ENCODE measurements around the gene ATG16L1.
"Not testable (repeated sequence)": the region's sequence is repeated elsewhere in the genome, so short reads cannot be mapped to it uniquely, and the experiment has no call there.

The ATG16L1 gene

DNA sequence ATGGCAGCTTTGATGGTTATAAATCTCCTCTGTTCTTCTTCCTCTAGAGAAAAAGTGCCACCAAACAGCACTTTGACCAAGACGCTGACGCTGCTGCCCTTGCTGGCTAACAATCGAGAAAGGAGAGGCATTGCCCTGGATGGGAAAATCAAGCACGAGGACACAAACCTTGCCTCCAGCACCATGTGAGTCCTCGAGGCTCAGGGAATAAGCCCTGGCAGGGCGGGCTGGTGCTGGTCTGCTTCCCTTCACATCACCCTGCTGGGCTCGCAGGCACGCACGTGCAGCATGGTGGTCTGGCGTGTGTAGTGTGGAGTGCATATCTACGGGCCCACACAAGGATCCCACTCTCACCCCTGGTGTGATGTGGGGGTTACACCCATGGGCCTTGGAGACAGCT lies 83.4 kb downstream of the ATG16L1 start:
- no peak overlapping the region for H3K27ac ChIP-seq (ENCODE audit: low read length)
- H4K20me1 ChIP-seq (ENCODE audit: insufficient read depth, low read length) = no peaks in the 10 kb centered on the region
- no peaks in the 10 kb centered on the region for H3K27me3 ChIP-seq (ENCODE audit: low read depth, low read length)
- no peaks in the 10 kb centered on the region for H3K79me2 ChIP-seq (ENCODE audit: low read length)
- H3K4me2 ChIP-seq (ENCODE audit: low read length) = no peak overlapping the region
- TF ChIP-seq EZH2phosphoT487 (IDR thresholded peaks at IDR 0.05; ENCODE audit: low read depth) = no peak
- TF ChIP-seq, protein P1, sequence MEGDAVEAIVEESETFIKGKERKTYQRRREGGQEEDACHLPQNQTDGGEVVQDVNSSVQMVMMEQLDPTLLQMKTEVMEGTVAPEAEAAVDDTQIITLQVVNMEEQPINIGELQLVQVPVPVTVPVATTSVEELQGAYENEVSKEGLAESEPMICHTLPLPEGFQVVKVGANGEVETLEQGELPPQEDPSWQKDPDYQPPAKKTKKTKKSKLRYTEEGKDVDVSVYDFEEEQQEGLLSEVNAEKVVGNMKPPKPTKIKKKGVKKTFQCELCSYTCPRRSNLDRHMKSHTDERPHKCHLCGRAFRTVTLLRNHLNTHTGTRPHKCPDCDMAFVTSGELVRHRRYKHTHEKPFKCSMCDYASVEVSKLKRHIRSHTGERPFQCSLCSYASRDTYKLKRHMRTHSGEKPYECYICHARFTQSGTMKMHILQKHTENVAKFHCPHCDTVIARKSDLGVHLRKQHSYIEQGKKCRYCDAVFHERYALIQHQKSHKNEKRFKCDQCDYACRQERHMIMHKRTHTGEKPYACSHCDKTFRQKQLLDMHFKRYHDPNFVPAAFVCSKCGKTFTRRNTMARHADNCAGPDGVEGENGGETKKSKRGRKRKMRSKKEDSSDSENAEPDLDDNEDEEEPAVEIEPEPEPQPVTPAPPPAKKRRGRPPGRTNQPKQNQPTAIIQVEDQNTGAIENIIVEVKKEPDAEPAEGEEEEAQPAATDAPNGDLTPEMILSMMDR (IDR thresholded peaks at IDR 0.05; ENCODE audit: low read depth, low read length) = no peak
- no peak overlapping the region for H3K9ac ChIP-seq (ENCODE audit: low read length)
- H3K4me3 ChIP-seq (ENCODE audit: low read length) = no peak overlapping the region
- no peaks in the 10 kb centered on the region for H3K36me3 ChIP-seq (replicated peaks; ENCODE audit: low read depth, low read length)
- peaks cover 13% of the 10 kb centered on the region for H3K4me1 ChIP-seq (ENCODE audit: low read length)
- H3K9me3 ChIP-seq (ENCODE audit: insufficient read depth, low read length) = no peaks in the 10 kb centered on the region
- H2AFZ ChIP-seq (ENCODE audit: low read depth, low read length) = no peak overlapping the region

DNA sequence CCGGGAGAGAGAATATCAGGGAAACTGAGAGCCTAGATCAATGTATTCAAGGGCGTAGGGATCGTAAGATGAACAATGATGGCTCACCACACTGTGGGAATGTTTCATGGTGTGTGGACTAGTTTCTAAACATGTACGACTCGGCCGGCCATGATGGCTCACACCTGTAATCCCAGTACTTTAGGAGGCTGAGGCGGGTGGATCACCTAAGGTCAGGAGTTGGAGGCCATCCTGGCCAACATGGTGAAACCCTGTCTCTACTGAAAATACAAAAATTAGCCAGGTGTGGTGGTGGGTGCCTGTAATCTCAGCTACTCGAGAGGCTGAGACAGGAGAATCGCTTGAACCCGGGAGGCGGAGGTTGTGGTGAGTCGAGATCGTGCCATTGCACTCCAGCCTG lies 84.6 kb downstream of the ATG16L1 start:
- H3K79me2 ChIP-seq (ENCODE audit: low read length); H4K20me1 ChIP-seq (ENCODE audit: insufficient read depth, low read length); H3K27me3 ChIP-seq (ENCODE audit: low read depth, low read length); H3K9me3 ChIP-seq (ENCODE audit: insufficient read depth, low read length); H2AFZ ChIP-seq (ENCODE audit: low read depth, low read length); H3K4me2 ChIP-seq (ENCODE audit: low read length); H3K36me3 ChIP-seq (replicated peaks; ENCODE audit: low read depth, low read length); H3K27ac ChIP-seq (ENCODE audit: low read length); H3K4me3 ChIP-seq (ENCODE audit: low read length); H3K9ac ChIP-seq (ENCODE audit: low read length): not testable (repeated sequence)
- H3K4me1 ChIP-seq (ENCODE audit: low read length) = peaks cover 10% of the 10 kb centered on the region

DNA sequence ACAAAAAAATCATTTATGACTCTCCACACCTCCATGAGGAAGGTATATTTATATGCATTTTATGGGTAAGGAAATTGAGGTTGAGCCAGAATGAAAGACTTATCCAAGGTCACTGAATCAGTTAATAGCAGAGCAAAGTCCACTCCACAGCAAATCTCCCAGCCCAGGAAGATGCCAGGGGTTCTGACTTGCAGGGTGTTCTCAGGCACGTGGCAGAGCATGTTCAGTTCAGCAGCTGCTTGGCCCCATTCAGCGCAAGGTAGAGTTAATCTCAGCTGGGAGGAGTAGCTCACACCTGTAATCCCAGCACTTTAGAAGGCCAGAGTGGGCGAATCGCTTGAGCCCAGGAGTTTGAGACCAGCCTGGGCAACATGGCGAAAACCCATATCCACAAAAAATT lies 85.1 kb downstream of the ATG16L1 start:
- no peaks in the 10 kb centered on the region for H3K36me3 ChIP-seq (replicated peaks; ENCODE audit: low read depth, low read length)
- no peaks in the 10 kb centered on the region for H3K79me2 ChIP-seq (ENCODE audit: low read length)
- no peaks in the 10 kb centered on the region for H3K9me3 ChIP-seq (ENCODE audit: insufficient read depth, low read length)
- H4K20me1 ChIP-seq (ENCODE audit: insufficient read depth, low read length) = no peaks in the 10 kb centered on the region
- TF ChIP-seq, protein P1 (IDR thresholded peaks at IDR 0.05; ENCODE audit: low read depth, low read length) = no peak
- TF ChIP-seq EZH2phosphoT487 (IDR thresholded peaks at IDR 0.05; ENCODE audit: low read depth) = no peak
- no peaks in the 10 kb centered on the region for H3K27me3 ChIP-seq (ENCODE audit: low read depth, low read length)
- no peak overlapping the region for H3K4me3 ChIP-seq (ENCODE audit: low read length)
- peaks cover 6% of the 10 kb centered on the region for H3K4me1 ChIP-seq (ENCODE audit: low read length)
- H3K27ac ChIP-seq (ENCODE audit: low read length) = no peak overlapping the region
- H2AFZ ChIP-seq (ENCODE audit: low read depth, low read length) = no peak overlapping the region
- H3K9ac ChIP-seq (ENCODE audit: low read length) = no peak overlapping the region
- H3K4me2 ChIP-seq (ENCODE audit: low read length) = no peak overlapping the region

DNA sequence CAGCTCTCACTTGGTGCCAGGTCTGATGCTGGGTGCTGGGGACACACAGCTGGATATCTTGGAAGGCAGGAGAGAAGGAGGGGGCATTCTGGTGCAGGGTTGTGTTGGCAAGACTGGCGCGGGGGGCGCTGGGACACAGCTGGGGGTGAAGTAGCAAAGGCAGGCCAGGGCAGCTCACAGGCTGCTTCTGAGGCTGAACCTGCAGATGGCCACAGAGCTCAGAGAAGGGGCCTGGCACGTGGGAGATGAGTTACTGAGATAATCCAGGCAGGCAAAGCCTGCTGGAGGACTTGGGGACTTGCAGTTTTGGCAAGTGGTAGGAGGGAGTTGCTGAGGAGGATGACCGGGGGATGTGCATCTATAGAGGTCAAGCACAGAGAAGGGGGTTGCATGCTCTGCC lies 86.6 kb downstream of the ATG16L1 start:
- no peaks in the 10 kb centered on the region for H3K4me1 ChIP-seq (ENCODE audit: low read length)
- H3K4me2 ChIP-seq (ENCODE audit: low read length) = no peak overlapping the region
- H3K79me2 ChIP-seq (ENCODE audit: low read length) = no peaks in the 10 kb centered on the region
- H3K4me3 ChIP-seq (ENCODE audit: low read length) = no peak overlapping the region
- H4K20me1 ChIP-seq (ENCODE audit: insufficient read depth, low read length) = no peaks in the 10 kb centered on the region
- H2AFZ ChIP-seq (ENCODE audit: low read depth, low read length) = no peak overlapping the region
- H3K27me3 ChIP-seq (ENCODE audit: low read depth, low read length) = no peaks in the 10 kb centered on the region
- H3K9ac ChIP-seq (ENCODE audit: low read length) = no peak overlapping the region
- TF ChIP-seq, protein P1 (IDR thresholded peaks at IDR 0.05; ENCODE audit: low read depth, low read length) = no peak
- no peak for TF ChIP-seq EZH2phosphoT487 (IDR thresholded peaks at IDR 0.05; ENCODE audit: low read depth)
- H3K9me3 ChIP-seq (ENCODE audit: insufficient read depth, low read length) = no peaks in the 10 kb centered on the region
- no peaks in the 10 kb centered on the region for H3K36me3 ChIP-seq (replicated peaks; ENCODE audit: low read depth, low read length)
- H3K27ac ChIP-seq (ENCODE audit: low read length) = no peak overlapping the region

DNA sequence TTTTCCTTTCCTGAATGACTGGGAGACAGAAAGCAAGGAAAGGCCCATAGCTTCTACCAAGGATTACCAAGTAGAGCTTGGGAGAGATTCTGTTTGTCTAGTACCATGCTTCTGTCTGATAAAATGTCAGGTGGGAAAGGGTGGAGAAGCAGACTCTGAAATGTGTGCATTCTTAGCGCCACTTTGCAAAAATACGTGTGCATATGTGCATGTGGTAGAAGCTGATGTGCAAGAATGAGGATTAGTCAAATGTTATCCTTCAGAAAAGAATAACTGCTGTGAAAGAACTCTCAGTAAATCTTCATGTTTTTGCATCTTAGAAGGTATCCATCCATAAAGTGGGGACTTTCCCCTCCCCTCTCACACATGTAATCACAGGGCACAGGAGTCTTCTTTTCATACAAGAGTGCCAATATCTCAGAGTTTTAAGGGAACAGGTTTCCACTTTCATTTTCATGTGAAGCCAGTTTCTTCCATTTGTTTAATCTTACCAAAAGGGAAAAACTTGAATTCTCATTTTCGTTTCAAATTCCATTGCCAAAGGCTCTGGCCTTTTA lies 87.4 kb downstream of the ATG16L1 start:
- Histone ChIP-seq H3K4me2 (ENCODE audit: low read length) (no peak overlapping the region), H3K9ac (ENCODE audit: low read length) (no peak overlapping the region), H3K27me3 (ENCODE audit: low read depth, low read length) (no peaks in the 10 kb centered on the region), H3K4me1 (ENCODE audit: low read length) (no peaks in the 10 kb centered on the region), H3K27ac (ENCODE audit: low read length) (no peak overlapping the region), H2AFZ (ENCODE audit: low read depth, low read length) (no peak overlapping the region), H3K36me3 (replicated peaks; ENCODE audit: low read depth, low read length) (no peaks in the 10 kb centered on the region), H4K20me1 (ENCODE audit: insufficient read depth, low read length) (no peaks in the 10 kb centered on the region), H3K79me2 (ENCODE audit: low read length) (no peaks in the 10 kb centered on the region), H3K4me3 (ENCODE audit: low read length) (no peak overlapping the region), H3K9me3 (ENCODE audit: insufficient read depth, low read length) (no peaks in the 10 kb centered on the region)
- TF ChIP-seq, protein P1 (IDR thresholded peaks at IDR 0.05; ENCODE audit: low read depth, low read length) = no peak
- no peak for TF ChIP-seq EZH2phosphoT487 (IDR thresholded peaks at IDR 0.05; ENCODE audit: low read depth)

All from OCI-LY3 (cell line).